Gastroesophageal sphincter (tissue), 3 donors: ENCODE measurements around the gene KIAA1614.

Source experiments
- CTCF ChIP-seq, 4 experiments: fragments of 200-600 bp in 2 of 4; fragments of 450-650 bp in 2 of 4; sonication (generic) in 1 of 4; IDR thresholded peaks; one replicate each; pipeline ENCODE4 v1.5.1; 2017 to 2019; ENCODE audit warnings: antibody characterized with exemption in 4 of 4, mild to moderate bottlenecking in 2 of 4, moderate library complexity in 2 of 4
- EP300 ChIP-seq: sonication (generic); formaldehyde crosslinking; IDR thresholded peaks from one replicate; pipeline ENCODE4 v1.6.1; 2017; ENCODE audit warnings: antibody characterized with exemption, mild to moderate bottlenecking
- POLR2A ChIP-seq, 2 donors: fragments of 450-650 bp; IDR thresholded peaks; one replicate each; pipeline ENCODE4 v1.6.1; 2017; ENCODE audit warnings: antibody characterized with exemption in 2 of 2, mild to moderate bottlenecking in 2 of 2, moderate library complexity in 1 of 2

- no peak for TF ChIP-seq CTCF (IDR thresholded peaks at IDR 0.05)
- TF ChIP-seq POLR2A (IDR thresholded peaks at IDR 0.05), result no peak
- no peak for TF ChIP-seq EP300
These were observed 26.4 kb upstream of the KIAA1614 start for GRCh38 chr1:180886338-180886737.
